GM12878 (cell line): ENCODE data around the gene PC. TPM values are rescaled to one million over a fixed set of nuclear protein-coding genes. Genes with fewer than 3 reads are reported as not detected.

ENCODE experiments used
- ATAC-seq: fragments of 200-7000 bp; cut with Tn5 transposase; 3 replicates; pipeline ENCODE4 v1.9.1; 2020; ENCODE audit warnings: mild to moderate bottlenecking, moderate library complexity
- BruUV-seq: library from RNA; stranded (reverse); fragments of 400-500 nt; replicated peaks from 2 replicates; lab custom pipeline; 2021; lab: Mats Ljungman, UMichigan
- CTCF ChIA-PET: fragments of 300-600 bp; sonication (Branson Sonifier 250); formaldehyde crosslinking; extraction: SDS; loops from one replicate; lab custom pipeline; 2021; ENCODE audit warnings: inconsistent platforms; lab: Yijun Ruan, JAX
- POLR2A ChIA-PET: fragments of 350-600 bp; formaldehyde crosslinking; extraction: SDS; loops from one replicate; lab custom pipeline; 2021; ENCODE audit warnings: inconsistent platforms; lab: Charles Lee
- RAD21 ChIA-PET: fragments of 300-600 bp; sonication (Branson Sonifier 250); formaldehyde crosslinking; loops from one replicate; lab custom pipeline; 2023; ENCODE audit warnings: antibody characterized with exemption; ENCODE audit not compliant: unreplicated experiment; lab: Charles Lee
- SMC1A ChIA-PET: fragments of 300-600 bp; sonication (Branson Sonifier 250); formaldehyde crosslinking; loops from one replicate; lab custom pipeline; 2023; ENCODE audit not compliant: unreplicated experiment, uncharacterized antibody; lab: Charles Lee
- DNase-seq: peaks from one replicate; pipeline ENCODE4 v3.0.0-alpha.2; 2011; ENCODE audit warnings: low read depth, low spot score
- FAIRE-seq: peaks from 3 replicates; lab custom pipeline; 2011; peaks lifted over from hg19 to GRCh38; lab: Jason Lieb, UNC
- H2AFZ ChIP-seq: 2 replicates; pipeline ENCODE4 v1.6.0; 2011; ENCODE audit warnings: low read depth, low read length, control low read depth; ENCODE audit not compliant: control insufficient read depth
- H3K27ac ChIP-seq: 2 replicates; pipeline ENCODE4 v1.5.1; 2011; ENCODE audit warnings: control low read depth; ENCODE audit not compliant: control insufficient read depth, insufficient read depth
- H3K27me3 ChIP-seq, 2 experiments: replicated peaks in 1 of 2; 2 replicates each; pipeline versions ENCODE4 v1.6.0 to v1.6.1; 2011; ENCODE audit warnings: low read length in 1 of 2; ENCODE audit not compliant: control insufficient read depth in 2 of 2, insufficient read depth in 2 of 2
- H3K36me3 ChIP-seq, 2 experiments: 2 replicates each; pipeline ENCODE4 v1.5.1; 2011; ENCODE audit warnings: low read length in 1 of 2; ENCODE audit not compliant: control insufficient read depth in 2 of 2, insufficient read depth in 2 of 2
- H3K4me1 ChIP-seq: 2 replicates; pipeline ENCODE4 v1.6.1; 2011; ENCODE audit warnings: mild to moderate bottlenecking, low read length, moderate library complexity, mixed read lengths; ENCODE audit not compliant: control insufficient read depth, insufficient read depth
- H3K4me2 ChIP-seq: 2 replicates; pipeline ENCODE4 v1.6.0; 2011; ENCODE audit warnings: control low read depth; ENCODE audit not compliant: control insufficient read depth, insufficient read depth
- H3K4me3 ChIP-seq: fragments of 200-600 bp; sonication (generic); 2 replicates; pipeline ENCODE4 v1.5.1; 2016
- H3K79me2 ChIP-seq: 2 replicates; pipeline ENCODE4 v1.6.0; 2011; ENCODE audit warnings: low read length; ENCODE audit not compliant: control insufficient read depth, insufficient read depth
- H3K9ac ChIP-seq: 2 replicates; pipeline ENCODE4 v1.8.0; 2011; ENCODE audit warnings: low read length, control low read depth, mixed read lengths; ENCODE audit not compliant: control insufficient read depth, insufficient read depth
- H3K9me3 ChIP-seq: replicated peaks from 3 replicates; pipeline ENCODE4 v1.5.1; 2011; ENCODE audit warnings: mild to moderate bottlenecking, low read length; ENCODE audit not compliant: control insufficient read depth, insufficient read depth
- H4K20me1 ChIP-seq: 2 replicates; pipeline ENCODE4 v1.6.0; 2011; ENCODE audit not compliant: control insufficient read depth, insufficient read depth
- EGR1 ChIP-seq, 2 experiments: IDR thresholded peaks; 1 replicate in 1 of 2; 2 replicates in 1 of 2; pipeline ENCODE4 v1.6.1; 2011 to 2012; ENCODE audit warnings: low read depth in 2 of 2, low read length in 2 of 2, borderline replicate concordance in 1 of 2, mild to moderate bottlenecking in 1 of 2, moderate library complexity in 1 of 2
- IRF3 ChIP-seq: fragments of 450-650 bp; IDR thresholded peaks from 2 replicates; pipeline ENCODE4 v1.6.1; 2014; ENCODE audit warnings: mild to moderate bottlenecking
- PAX5 ChIP-seq: IDR thresholded peaks from 2 replicates; pipeline ENCODE4 v1.6.1; 2011; ENCODE audit warnings: low read depth, low read length, borderline replicate concordance
- ZBTB40 ChIP-seq: fragments of 450-650 bp; IDR thresholded peaks from 2 replicates; pipeline ENCODE4 v1.6.1; 2016; ENCODE audit warnings: mild to moderate bottlenecking, moderate library complexity, borderline replicate concordance
- WGBS: methylation state at CpG from one replicate; pipeline ENCODE4 v1.1.6; 2016; ENCODE audit warnings: low lambda C conversion rate; ENCODE audit not compliant: insufficient replicate concordance, insufficient coverage; ENCODE audit errors: missing lambda C conversion rate; 5-methylcytosine and 5-hydroxymethylcytosine counted together
- in situ Hi-C: fragments of 300-500 bp; cut with MboI; formaldehyde crosslinking; loops from 9 replicates; pipeline ENCODE4 v1.14.3; 2018; ENCODE audit warnings: mixed read lengths
- intact Hi-C: fragments of 100-400 bp; cut with micrococcal nuclease; formaldehyde crosslinking; loops from one replicate; pipeline ENCODE4 v1.14.2; 2022; ENCODE audit not compliant: unreplicated experiment
- polyA plus RNA-seq, 11 experiments: library from polyadenylated mRNA; depleted of rRNA in 4 of 11; unstranded in 6 of 11; stranded (reverse) in 5 of 11; fragments of >200 nt; fragmentation: Nextera tagmentation in 4 of 11; fragmentation: Illumina TruSeq in 1 of 11; extraction: Ambion mirVana in 4 of 11; extraction: Trizol in 1 of 11; gene quantifications; 1 replicate in 1 of 11; 2 replicates in 10 of 11; pipeline versions ENCODE4 v1.2.1 to v1.2.3, GENCODE V29; 2011 to 2016; ENCODE audit warnings: inconsistent platforms in 2 of 11, missing spikeins in 2 of 11, low read depth in 1 of 11
- total RNA-seq, 4 experiments: library from RNA; depleted of rRNA in 3 of 4; stranded (reverse); fragments of >200 nt in 3 of 4; fragmentation: Illumina TruSeq in 1 of 4; extraction: Trizol in 1 of 4; gene quantifications; 2 replicates each; pipeline versions ENCODE4 v1.2.1 to v1.2.3, GENCODE V29; 2013 to 2021

PC gene
- total and polyA plus RNA-seq, 10 of the 15 experiments (the other 5 are each of a cell fraction or from before 2014, with no cell fraction given): 0.22 to 10.3 (median 4.5) TPM

- BruUV-seq: no TSS peak
- CTCF ChIA-PET: interaction anchor here (0.6 kb wide), 1 partner anchor 114 kb away, joined by 4 read pairs; no protein-coding TSS in a partner anchor
These were observed 29.0 kb upstream of the PC start for GRCh38 chr11:66987158-66987620.

More at GRCh38 chr11:66987158-66987620, 29.0 kb upstream of the PC start:
- H3K27ac ChIP-seq: no peak overlapping the region
- H3K36me3 ChIP-seq: no peaks in the 10 kb centered on the region
- WGBS: 20% methylated on average over 5 of the region's 6 CpGs
- H3K27me3 ChIP-seq: no peaks in the 10 kb centered on the region
- intact Hi-C loops: no loop called here
- ChIA-PET RAD21 (no interaction called here), SMC1A (no interaction called here), POLR2A (no interaction called here)
- in situ Hi-C loops: no loop called here
- DNase-seq (no peak), ATAC-seq (no peak), FAIRE-seq (no peak)
- H3K4me1 ChIP-seq: peaks cover 2% of the 10 kb centered on the region; the same call in 1 of the 2 replicates
- H2AFZ ChIP-seq: no peak overlapping the region
- H4K20me1 ChIP-seq: no peaks in the 10 kb centered on the region
- no peak overlapping the region for H3K9ac ChIP-seq
- H3K9me3 ChIP-seq: no peaks in the 10 kb centered on the region; the same call in 2 of the 3 replicates
- no peaks in the 10 kb centered on the region for H3K79me2 ChIP-seq
- H3K4me2 ChIP-seq: no peak overlapping the region
- TF ChIP-seq IRF3 (no peak), PAX5 (no peak), EGR1 (IDR thresholded peaks at IDR 0.05; ENCODE audit: borderline replicate concordance in 1 of 2, low read depth in 2 of 2, low read length in 2 of 2) (no peak), ZBTB40 (no peak)
- H3K4me3 ChIP-seq: no peak overlapping the region
